ENCODE measurements around the gene MYCBPAP.
"Not testable (repeated sequence)": the region's sequence is repeated elsewhere in the genome, so short reads cannot be mapped to it uniquely, and the experiment has no call there.

MYCBPAP gene

GRCh38 chr17:50471009-50471905, 37.0 kb upstream of the MYCBPAP start:
- no peak for DNase-seq (ENCODE audit: low spot score)

- DNase-seq (ENCODE audit: low spot score) = no peak
Measured at GRCh38 chr17:50472286-50472685, 36.0 kb upstream of the MYCBPAP start.

- DNase-seq (ENCODE audit: low spot score) = not testable (repeated sequence)
Measured at GRCh38 chr17:50472761-50473161, 35.5 kb upstream of the MYCBPAP start.

GRCh38 chr17:50473901-50474300, 34.3 kb upstream of the MYCBPAP start:
- no peak for DNase-seq (ENCODE audit: low spot score)

- no peak for DNase-seq (ENCODE audit: low spot score)
Measured at GRCh38 chr17:50474523-50474922, 33.7 kb upstream of the MYCBPAP start.

- no peak for DNase-seq (ENCODE audit: low spot score)
Measured at GRCh38 chr17:50475362-50475761, 32.9 kb upstream of the MYCBPAP start.

- not testable (repeated sequence) for DNase-seq (ENCODE audit: low spot score)
Measured at GRCh38 chr17:50475775-50476544, 32.3 kb upstream of the MYCBPAP start.

- no peak for DNase-seq (ENCODE audit: low spot score)
Measured at GRCh38 chr17:50476545-50477315, 31.5 kb upstream of the MYCBPAP start.

- no peak for DNase-seq (ENCODE audit: low spot score)
Measured at GRCh38 chr17:50477976-50478375, 30.3 kb upstream of the MYCBPAP start.

- DNase-seq (ENCODE audit: low spot score) = peak; percentile 60
Measured at GRCh38 chr17:50478391-50479381, 29.6 kb upstream of the MYCBPAP start, which contains the start of gene RSAD1. Gene RSAD1 (plus strand): TSS chr17:50478860. CDS start chr17:50478885, 25 bp downstream.

- peak; percentile 78 for DNase-seq (ENCODE audit: low spot score)
Measured at GRCh38 chr17:50479522-50480141, 28.6 kb upstream of the MYCBPAP start.

- DNase-seq (ENCODE audit: low spot score) = no peak
Measured at GRCh38 chr17:50480142-50480764, 28.0 kb upstream of the MYCBPAP start.

- no peak for DNase-seq (ENCODE audit: low spot score)
Measured at GRCh38 chr17:50480854-50481490, 27.3 kb upstream of the MYCBPAP start.

GRCh38 chr17:50481648-50482047, 26.6 kb upstream of the MYCBPAP start:
- no peak for DNase-seq (ENCODE audit: low spot score)

GRCh38 chr17:50482110-50482509, 26.1 kb upstream of the MYCBPAP start:
- no peak for DNase-seq (ENCODE audit: low spot score)

- peak; percentile 87 for DNase-seq (ENCODE audit: low spot score)
Measured at GRCh38 chr17:50482516-50482915, 25.7 kb upstream of the MYCBPAP start.

- DNase-seq (ENCODE audit: low spot score) = no peak
Measured at GRCh38 chr17:50483266-50483665, 25.0 kb upstream of the MYCBPAP start.

- DNase-seq (ENCODE audit: low spot score) = no peak
Measured at GRCh38 chr17:50484386-50485155, 23.7 kb upstream of the MYCBPAP start.

Data from COLO829 (cell line).